ENCODE results near the gene NEURL4.
"Not testable (repeated sequence)": the region's sequence is repeated elsewhere in the genome, so short reads cannot be mapped to it uniquely, and the experiment has no call there.

NEURL4 gene

DNA sequence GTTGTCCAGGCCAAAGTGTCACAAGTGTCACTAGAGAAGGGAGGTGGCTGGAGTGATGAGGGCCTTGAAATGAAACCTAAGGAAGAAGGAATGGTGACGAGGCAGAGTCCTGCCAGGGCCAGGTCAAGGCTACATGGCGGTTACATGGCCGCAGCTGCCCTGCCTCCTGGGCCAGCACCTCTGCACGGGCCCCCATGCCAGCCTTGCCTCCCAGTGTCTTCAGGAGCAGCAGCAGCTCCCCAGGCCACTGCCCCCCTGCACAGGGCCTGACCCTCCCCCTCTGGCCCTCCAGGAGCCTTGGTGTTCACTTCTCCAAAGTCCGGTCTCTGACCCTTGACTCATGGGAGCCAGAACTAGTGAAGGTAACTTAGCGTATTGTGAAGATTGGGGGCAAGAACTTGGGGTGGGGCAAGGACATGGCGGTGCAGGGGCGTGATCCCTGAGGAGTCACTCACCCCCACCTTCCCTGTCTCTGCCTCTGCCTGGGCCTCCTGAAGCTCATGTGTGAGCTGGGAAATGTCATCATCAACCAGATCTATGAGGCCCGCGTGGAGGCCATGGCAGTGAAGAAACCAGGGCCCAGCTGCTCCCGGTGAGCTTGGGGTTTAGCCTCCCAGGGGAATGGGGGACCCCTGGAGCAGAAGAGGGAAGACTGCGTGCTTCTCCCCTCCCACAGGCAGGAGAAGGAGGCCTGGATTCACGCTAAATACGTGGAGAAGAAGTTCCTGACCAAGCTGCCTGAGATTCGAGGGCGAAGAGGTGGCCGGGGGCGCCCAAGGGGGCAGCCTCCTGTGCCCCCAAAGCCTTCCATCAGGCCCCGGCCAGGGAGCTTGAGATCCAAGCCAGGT lies 18.7 kb upstream of the NEURL4 start:
- H3K4me3 ChIP-seq (ENCODE audit: control insufficient read depth, low read depth, low read length): no peak overlapping the region
- TF ChIP-seq CTCF (IDR thresholded peaks at IDR 0.05; ENCODE audit: control insufficient read depth, insufficient read depth, low read depth, low read length, missing control alignments): no peak
- DNase-seq (ENCODE audit: low read depth): no peak

DNA sequence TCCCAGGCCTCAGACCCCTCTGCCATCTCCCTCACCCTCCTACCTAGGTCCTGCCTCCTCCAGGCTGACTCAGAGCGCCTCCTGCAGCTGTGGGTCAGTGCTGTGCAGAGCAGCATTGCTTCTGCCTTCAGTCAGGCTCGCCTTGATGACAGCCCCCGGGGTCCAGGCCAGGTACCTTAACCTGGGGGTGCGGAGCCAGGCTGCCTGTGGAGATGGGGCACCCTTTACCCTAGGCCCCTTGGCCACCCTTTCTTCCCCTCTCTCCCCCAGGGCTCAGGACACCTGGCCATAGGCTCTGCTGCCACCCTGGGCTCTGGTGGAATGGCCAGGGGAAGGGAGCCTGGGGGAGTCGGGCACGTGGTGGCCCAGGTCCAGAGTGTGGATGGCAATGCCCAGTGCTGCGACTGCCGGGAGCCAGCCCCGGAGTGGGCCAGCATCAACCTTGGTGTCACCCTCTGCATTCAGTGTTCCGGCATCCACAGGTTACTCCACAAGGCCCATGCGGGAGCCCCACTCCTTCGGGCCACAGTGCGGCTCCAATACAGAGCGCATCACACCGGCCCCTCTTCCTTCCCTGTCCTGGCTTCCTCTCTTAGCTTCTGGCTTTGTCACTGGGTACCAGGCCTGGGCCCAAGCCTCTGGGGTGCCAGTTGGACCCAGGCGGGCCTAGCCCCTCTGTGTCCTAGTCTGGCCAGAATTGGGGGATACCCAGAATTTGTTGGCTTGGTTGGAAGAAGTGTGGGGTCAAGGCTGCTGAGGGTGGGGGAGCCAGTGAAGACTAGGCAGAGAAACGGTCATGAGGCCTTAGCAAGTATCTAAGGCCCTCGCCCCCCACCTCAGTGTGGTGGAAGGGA lies 17.9 kb upstream of the NEURL4 start:
- no peak for DNase-seq (ENCODE audit: low read depth)
- no peak for TF ChIP-seq CTCF (IDR thresholded peaks at IDR 0.05; ENCODE audit: control insufficient read depth, insufficient read depth, low read depth, low read length, missing control alignments)
- H3K4me3 ChIP-seq (ENCODE audit: control insufficient read depth, low read depth, low read length): no peak overlapping the region

DNA sequence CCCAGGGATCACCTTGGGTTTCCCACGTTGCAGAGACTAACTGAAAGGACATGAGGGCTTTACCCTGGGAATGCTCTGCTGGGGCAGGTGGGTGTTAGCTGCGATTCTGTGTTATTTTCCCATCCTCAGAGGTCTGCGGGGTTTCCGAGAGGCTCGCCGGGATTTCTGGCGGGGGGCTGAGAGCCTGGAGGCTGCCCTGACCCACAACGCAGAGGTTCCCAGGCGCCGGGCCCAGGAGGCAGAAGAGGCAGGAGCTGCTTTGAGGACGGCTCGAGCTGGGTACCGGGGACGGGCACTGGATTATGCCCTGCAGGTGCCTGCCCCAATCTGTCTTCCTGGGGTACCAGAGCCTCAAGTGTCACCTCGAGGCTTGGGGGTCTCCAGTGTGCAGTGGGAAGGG lies 14.1 kb upstream of the NEURL4 start:
- no peak for DNase-seq (ENCODE audit: low read depth)
- no peak overlapping the region for H3K4me3 ChIP-seq (ENCODE audit: control insufficient read depth, low read depth, low read length)
- no peak for TF ChIP-seq CTCF (IDR thresholded peaks at IDR 0.05; ENCODE audit: control insufficient read depth, insufficient read depth, low read depth, low read length, missing control alignments)

GRCh38 chr17:7341842-7342241 lies 12.7 kb upstream of the NEURL4 start:
- DNase-seq (ENCODE audit: low read depth): no peak
- no peak overlapping the region for H3K4me3 ChIP-seq (ENCODE audit: control insufficient read depth, low read depth, low read length)
- no peak for TF ChIP-seq CTCF (IDR thresholded peaks at IDR 0.05; ENCODE audit: control insufficient read depth, insufficient read depth, low read depth, low read length, missing control alignments)

DNA sequence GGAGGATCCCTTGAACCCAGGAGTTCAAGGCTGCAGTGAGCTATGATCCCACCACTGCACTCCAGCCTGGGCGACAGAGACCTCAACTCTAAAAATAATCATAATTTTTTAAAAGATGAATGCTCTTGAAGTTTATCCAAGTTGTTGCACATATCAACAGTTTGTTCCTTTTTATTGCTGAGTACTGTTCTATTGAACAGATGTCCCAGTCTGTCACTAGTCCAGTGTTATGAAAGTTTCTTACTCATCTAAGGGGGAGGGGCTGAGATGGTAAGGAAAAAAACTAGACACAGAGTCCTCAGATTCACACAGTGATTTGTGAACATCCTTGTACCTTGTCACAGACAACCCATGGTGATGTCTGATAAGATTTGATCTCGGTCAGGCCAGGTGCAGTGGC lies 11.0 kb upstream of the NEURL4 start:
- no peak overlapping the region for H3K4me3 ChIP-seq (ENCODE audit: control insufficient read depth, low read depth, low read length)
- DNase-seq (ENCODE audit: low read depth): no peak
- TF ChIP-seq CTCF (IDR thresholded peaks at IDR 0.05; ENCODE audit: control insufficient read depth, insufficient read depth, low read depth, low read length, missing control alignments): no peak

GRCh38 chr17:7337600-7337999 lies 8.5 kb upstream of the NEURL4 start:
- DNase-seq (ENCODE audit: low read depth); H3K4me3 ChIP-seq (ENCODE audit: control insufficient read depth, low read depth, low read length): not testable (repeated sequence)

All from AG09309 (cell line).